Measurements from ENCODE around the gene INTS1. TPM values are rescaled to one million over a fixed set of nuclear protein-coding genes. Genes with fewer than 3 reads are reported as not detected.
A peak's percentile ranks its signal among the peaks of the same experiment; 100 is the strongest.

The INTS1 gene
- total RNA-seq, 4 donors from 2014 or later: 44.3 to 108 (median 78.8) TPM

DNA sequence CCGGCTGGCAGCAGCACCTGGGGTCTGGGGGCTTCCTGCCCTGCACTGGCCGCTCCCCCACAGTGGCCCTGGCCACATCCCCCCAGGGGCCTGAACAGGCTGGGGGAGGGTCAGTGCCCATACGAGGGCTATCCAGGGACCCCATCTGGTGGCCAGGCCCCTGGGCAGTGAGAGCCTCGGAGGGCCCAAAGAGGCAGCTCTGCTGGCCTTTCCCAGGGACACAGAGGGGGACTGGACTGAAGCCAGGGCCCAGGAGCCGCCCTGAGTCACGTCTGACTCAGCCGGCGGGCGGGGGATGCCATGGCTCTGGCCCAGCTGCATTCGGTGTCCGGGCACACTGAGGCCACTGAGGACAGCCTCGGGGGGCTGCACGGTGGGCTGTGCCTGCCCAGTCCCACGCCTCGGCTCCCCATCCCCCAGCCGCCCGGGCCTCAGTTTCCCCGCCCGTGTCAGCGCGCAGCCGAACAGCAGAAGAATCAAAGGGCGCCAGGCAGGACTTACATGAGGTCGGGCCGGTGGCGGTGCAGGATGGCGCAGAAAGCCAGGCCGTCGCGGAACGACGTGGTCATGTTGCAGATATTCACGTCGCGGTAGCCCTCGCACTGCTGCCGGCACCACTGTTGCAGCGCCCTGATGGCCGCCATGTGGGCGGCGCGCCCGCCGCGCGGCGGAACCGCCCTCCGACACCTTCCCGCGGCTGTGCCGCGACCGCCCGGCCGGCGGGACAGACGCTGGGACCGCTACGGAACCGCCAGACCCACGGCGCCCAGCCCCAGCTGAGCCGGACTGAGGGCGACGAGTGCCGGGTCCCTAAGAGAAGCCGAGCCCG is 45.3 kb downstream of the INTS1 start, which contains the start of gene MICALL2:
Gene MICALL2 (minus strand): TSS at position 788 of the 829 bp plus-strand sequence. CDS start 144 bp downstream, at position 644.
- intact Hi-C loops (cut with DNase I; ENCODE audit: low total_unique reads): loop anchor here (5.0 kb wide), 1 partner anchor 43 kb away; the partner anchor contains the start of gene INTS1
- DNase-seq (peak; percentile 53 to 71), ATAC-seq (peak; percentile 21 to 43)
- no peaks in the 10 kb centered on the region for H3K36me3 ChIP-seq
- H3K4me1 ChIP-seq: peaks cover 23 to 27% of the 10 kb centered on the region in 2 donors
- H3K4me3 ChIP-seq: peak within 1 kb of the TSS; percentile 66 to 91 (median 70)
- in situ Hi-C loops (cut with MboI; ENCODE audit: low sequenced_read_pairs in 4 of 4): no loop called here
- H3K27me3 ChIP-seq: no peaks in the 10 kb centered on the region
- peak within 1 kb of the TSS; percentile 84 to 90 (median 88) for H3K27ac ChIP-seq
- H3K9me3 ChIP-seq: no peaks in the 10 kb centered on the region
- peak; percentile 96 to 97 for TF ChIP-seq POLR2A (IDR thresholded peaks at IDR 0.05)
- TF ChIP-seq, protein P1, sequence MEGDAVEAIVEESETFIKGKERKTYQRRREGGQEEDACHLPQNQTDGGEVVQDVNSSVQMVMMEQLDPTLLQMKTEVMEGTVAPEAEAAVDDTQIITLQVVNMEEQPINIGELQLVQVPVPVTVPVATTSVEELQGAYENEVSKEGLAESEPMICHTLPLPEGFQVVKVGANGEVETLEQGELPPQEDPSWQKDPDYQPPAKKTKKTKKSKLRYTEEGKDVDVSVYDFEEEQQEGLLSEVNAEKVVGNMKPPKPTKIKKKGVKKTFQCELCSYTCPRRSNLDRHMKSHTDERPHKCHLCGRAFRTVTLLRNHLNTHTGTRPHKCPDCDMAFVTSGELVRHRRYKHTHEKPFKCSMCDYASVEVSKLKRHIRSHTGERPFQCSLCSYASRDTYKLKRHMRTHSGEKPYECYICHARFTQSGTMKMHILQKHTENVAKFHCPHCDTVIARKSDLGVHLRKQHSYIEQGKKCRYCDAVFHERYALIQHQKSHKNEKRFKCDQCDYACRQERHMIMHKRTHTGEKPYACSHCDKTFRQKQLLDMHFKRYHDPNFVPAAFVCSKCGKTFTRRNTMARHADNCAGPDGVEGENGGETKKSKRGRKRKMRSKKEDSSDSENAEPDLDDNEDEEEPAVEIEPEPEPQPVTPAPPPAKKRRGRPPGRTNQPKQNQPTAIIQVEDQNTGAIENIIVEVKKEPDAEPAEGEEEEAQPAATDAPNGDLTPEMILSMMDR (IDR thresholded peaks at IDR 0.05 in 4 of 5, conservative IDR thresholded peaks at IDR 0.05 in 1 of 5): no peak

DNA sequence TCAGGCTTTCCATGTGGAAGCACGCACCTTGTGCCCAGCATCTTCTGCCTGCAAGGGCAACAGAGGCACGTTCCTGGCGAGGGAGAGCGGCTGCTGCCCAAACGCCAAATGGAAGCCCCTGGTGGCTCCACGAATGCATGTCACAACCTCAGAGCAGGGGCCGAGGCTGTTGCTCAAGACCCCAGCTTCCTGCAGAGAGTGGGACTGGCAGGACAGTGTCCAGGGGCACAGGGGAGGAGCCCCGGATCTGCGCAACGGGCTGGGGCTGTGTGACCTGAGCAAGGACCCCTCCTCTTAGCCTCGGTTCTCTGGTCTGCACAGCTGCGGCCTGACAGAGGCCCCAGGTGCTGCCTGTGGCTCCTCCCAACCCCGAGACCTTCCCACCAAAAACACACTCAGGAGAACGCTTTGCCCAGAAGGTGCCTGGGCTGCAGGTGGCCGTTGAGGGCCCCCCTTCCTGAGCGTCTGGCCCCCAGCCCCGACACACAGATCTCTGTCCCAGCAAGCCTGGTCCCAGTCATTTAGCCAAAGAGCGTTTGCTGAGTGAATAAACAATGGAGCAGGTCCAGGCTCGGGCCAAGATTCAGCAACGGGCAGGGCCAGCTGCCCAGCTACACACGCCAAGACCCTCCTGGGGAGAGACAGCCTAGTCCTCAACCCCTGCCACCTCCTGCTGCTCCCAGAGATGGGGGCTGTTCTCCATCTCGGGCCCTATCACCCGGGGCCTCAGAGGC is 46.1 kb downstream of the INTS1 start:
- TF ChIP-seq POLR2A (IDR thresholded peaks at IDR 0.05): no peak
- TF ChIP-seq, protein P1 (IDR thresholded peaks at IDR 0.05 in 4 of 5, conservative IDR thresholded peaks at IDR 0.05 in 1 of 5): no peak
- DNase-seq (no peak), ATAC-seq (no peak)
- peaks cover 23 to 27% of the 10 kb centered on the region in 2 donors for H3K4me1 ChIP-seq
- no peaks in the 10 kb centered on the region for H3K9me3 ChIP-seq
- intact Hi-C loops (cut with DNase I; ENCODE audit: low total_unique reads) (loop anchor here (5.0 kb wide), 1 partner anchor 44 kb away; the partner anchor contains the start of gene INTS1), in situ Hi-C loops (cut with MboI; ENCODE audit: low sequenced_read_pairs in 4 of 4) (no loop called here)
- H3K4me3 ChIP-seq: peak overlapping the region; percentile 58 to 91 (median 68)
- peak overlapping the region in 3 of 4 donors; percentile 73 to 84 (median 79) for H3K27ac ChIP-seq
- H3K27me3 ChIP-seq: no peaks in the 10 kb centered on the region
- no peaks in the 10 kb centered on the region for H3K36me3 ChIP-seq

DNA sequence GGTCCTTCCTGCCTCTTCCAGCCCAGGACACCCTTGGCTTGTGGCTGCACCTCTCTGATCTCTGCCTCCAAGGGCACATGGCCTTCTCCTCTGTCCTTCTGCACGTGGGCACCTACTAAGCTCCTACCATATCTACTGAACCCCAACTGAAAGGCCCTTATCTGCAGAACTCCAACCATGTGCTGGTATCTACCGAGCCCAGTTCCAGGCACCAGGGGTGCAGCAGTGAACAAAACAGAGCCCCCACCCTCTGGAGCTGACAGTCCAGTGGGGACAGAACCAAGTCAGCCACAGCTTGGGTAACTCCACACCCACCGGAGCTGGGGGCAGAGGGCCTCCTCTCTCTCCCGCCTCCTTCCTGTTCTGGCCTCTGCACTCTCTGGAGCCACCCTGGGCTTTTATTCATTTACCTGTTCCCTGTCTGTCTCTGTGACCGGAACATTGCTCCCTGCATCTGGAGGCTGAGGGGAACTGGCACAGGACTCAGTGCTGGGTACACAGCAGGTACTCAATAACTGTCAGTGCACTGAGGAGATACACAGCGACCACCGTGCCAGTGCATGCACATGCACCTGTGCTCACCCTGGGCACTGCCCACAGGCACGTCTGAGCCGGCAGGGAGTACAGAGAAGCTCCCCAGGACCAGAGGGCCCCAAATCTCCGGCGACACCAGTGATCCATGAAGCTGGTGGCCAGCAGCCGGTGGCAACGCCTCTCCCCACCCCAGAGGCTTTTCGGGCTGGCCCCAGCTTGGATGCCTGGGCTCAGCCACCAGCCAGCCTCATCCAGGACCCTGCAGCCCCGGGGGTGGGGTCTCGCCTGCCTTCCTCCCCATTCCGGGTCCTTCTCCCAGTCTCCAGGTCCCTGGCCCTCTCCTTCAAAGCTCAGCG is 46.9 kb downstream of the INTS1 start:
- Histone ChIP-seq H3K9me3 (no peaks in the 10 kb centered on the region), H3K27ac (no peak overlapping the region), H3K36me3 (no peaks in the 10 kb centered on the region), H3K27me3 (no peaks in the 10 kb centered on the region), H3K4me1 (peaks cover 18 to 27% of the 10 kb centered on the region in 2 donors), H3K4me3 (no peak overlapping the region)
- TF ChIP-seq, protein P1 (IDR thresholded peaks at IDR 0.05 in 4 of 5, conservative IDR thresholded peaks at IDR 0.05 in 1 of 5): no peak
- no peak for TF ChIP-seq POLR2A (IDR thresholded peaks at IDR 0.05)
- ATAC-seq (no peak), DNase-seq (no peak)
- intact Hi-C loops (cut with DNase I; ENCODE audit: low total_unique reads) (loop anchor here (5.0 kb wide), 1 partner anchor 45 kb away; the partner anchor contains the start of gene INTS1), in situ Hi-C loops (cut with MboI; ENCODE audit: low sequenced_read_pairs in 4 of 4) (no loop called here)

DNA sequence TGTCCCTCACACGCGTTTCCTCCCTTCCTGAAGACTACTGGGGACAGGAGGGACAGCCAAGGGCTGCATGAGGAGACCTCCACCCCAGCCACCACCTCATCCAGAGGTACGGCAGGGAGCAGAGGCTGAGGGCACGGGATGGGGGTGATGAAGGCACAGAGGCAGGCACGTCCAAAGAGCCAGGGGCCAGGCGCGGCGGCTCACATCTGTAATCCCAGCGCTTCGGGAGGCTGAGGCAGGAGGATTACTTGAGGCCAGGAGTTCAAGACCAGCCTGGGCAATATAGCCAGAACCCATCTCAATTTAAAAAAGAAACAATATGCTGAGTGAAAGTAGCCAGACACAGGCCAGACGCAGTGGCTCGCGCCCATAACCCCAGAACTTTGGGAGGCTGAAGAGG is 48.2 kb downstream of the INTS1 start:
- Histone ChIP-seq H3K27me3 (no peaks in the 10 kb centered on the region), H3K9me3 (no peaks in the 10 kb centered on the region), H3K4me3 (no peak overlapping the region), H3K36me3 (no peaks in the 10 kb centered on the region), H3K4me1 (peaks cover 18 to 22% of the 10 kb centered on the region in 2 donors), H3K27ac (no peak overlapping the region)
- ATAC-seq (no peak), DNase-seq (no peak)
- TF ChIP-seq, protein P1 (IDR thresholded peaks at IDR 0.05 in 4 of 5, conservative IDR thresholded peaks at IDR 0.05 in 1 of 5): no peak
- TF ChIP-seq POLR2A (IDR thresholded peaks at IDR 0.05): no peak
- intact Hi-C loops (cut with DNase I; ENCODE audit: low total_unique reads): loop anchor here (5.0 kb wide), 1 partner anchor 46 kb away; the partner anchor contains the start of gene INTS1
- in situ Hi-C loops (cut with MboI; ENCODE audit: low sequenced_read_pairs in 4 of 4): no loop called here

Data from gastrocnemius medialis (tissue), 4 donors.